ENCODE data around the gene CEBPA.

- no peak for TF ChIP-seq CTCF (IDR thresholded peaks at IDR 0.05)
- TF ChIP-seq POLR2A (IDR thresholded peaks at IDR 0.05) = no peak
These were observed 38.7 kb upstream of the CEBPA start for GRCh38 chr19:33340991-33341390.
